GM18951 (cell line): Measurements from ENCODE around the gene FCHO1.

Experiments used
- POLR2A ChIP-seq: IDR thresholded peaks from 4 replicates; pipeline ENCODE4 v1.6.1; 2011; ENCODE audit warnings: mild to moderate bottlenecking; ENCODE audit not compliant: insufficient read length, insufficient read depth; ENCODE audit errors: extremely low read depth
- in situ Hi-C: fragments of 300-500 bp; cut with MboI; formaldehyde crosslinking; loops from one replicate; pipeline ENCODE4 v1.12.0; 2022; ENCODE audit warnings: low sequenced_read_pairs, mixed read lengths, inconsistent platforms; ENCODE audit not compliant: unreplicated experiment

Gene FCHO1

GRCh38 chr19:17821190-17821589, 69.9 kb downstream of the FCHO1 start, which contains the start of gene INSL3:
INSL3 (minus strand) TSS chr19:17821519; CDS start chr19:17821506, 13 bp downstream.
- no peak for TF ChIP-seq POLR2A
- in situ Hi-C loops, result no loop called here

- TF ChIP-seq POLR2A, result no peak
- in situ Hi-C loops, result no loop called here
These were observed 73.1 kb downstream of the FCHO1 start for GRCh38 chr19:17824339-17824738.

- no peak for TF ChIP-seq POLR2A
- in situ Hi-C loops, result no loop called here
These were observed 75.3 kb downstream of the FCHO1 start for GRCh38 chr19:17826508-17827056.

DNA sequence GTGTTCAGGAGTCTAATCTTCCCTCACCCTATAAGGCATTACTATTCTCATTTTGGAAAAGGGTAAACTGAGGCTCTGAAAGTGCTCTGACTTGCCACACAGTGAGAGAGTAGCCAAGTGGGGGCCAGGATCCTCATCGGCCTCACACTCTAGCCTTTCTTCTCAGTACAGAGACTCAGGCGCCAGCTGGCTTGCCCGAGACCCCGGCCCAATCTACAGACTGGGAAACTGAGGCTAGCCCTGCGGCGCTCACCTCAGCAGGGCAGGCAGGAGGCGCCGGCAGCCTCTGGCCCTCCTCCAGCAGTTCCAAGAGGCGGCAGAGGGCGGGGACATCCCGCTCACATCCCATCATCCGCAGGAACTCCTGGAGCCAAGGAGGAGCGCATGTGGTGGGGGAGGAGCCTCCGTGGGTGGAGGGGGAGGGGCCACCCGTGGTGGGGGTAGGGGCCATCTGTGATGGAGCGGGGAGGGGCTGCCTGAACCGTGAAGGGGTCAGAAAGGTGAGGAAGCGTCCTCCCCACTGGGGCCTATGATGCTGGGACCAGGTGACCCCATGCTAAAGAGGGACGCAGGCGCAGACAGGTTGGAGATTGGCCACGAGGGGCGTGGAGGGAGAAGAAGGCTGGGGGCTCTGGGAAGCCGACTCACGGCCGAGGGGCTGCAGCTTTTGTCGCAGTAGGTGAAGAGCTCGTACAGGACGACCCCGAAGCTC, 78.7 kb downstream of the FCHO1 start:
- in situ Hi-C loops, result no loop called here
- TF ChIP-seq POLR2A, result no peak

- no peak for TF ChIP-seq POLR2A
- in situ Hi-C loops, result no loop called here
These were observed 79.5 kb downstream of the FCHO1 start for GRCh38 chr19:17830567-17831418.

- in situ Hi-C loops, result no loop called here
- no peak for TF ChIP-seq POLR2A
These were observed 80.2 kb downstream of the FCHO1 start for GRCh38 chr19:17831419-17831888.

- no peak for TF ChIP-seq POLR2A
- in situ Hi-C loops, result no loop called here
These were observed 81.3 kb downstream of the FCHO1 start for GRCh38 chr19:17832443-17833208.

GRCh38 chr19:17834350-17835181, 83.3 kb downstream of the FCHO1 start:
- in situ Hi-C loops, result no loop called here
- TF ChIP-seq POLR2A, result no peak

GRCh38 chr19:17835182-17836006, 84.1 kb downstream of the FCHO1 start:
- in situ Hi-C loops, result no loop called here
- no peak for TF ChIP-seq POLR2A

DNA sequence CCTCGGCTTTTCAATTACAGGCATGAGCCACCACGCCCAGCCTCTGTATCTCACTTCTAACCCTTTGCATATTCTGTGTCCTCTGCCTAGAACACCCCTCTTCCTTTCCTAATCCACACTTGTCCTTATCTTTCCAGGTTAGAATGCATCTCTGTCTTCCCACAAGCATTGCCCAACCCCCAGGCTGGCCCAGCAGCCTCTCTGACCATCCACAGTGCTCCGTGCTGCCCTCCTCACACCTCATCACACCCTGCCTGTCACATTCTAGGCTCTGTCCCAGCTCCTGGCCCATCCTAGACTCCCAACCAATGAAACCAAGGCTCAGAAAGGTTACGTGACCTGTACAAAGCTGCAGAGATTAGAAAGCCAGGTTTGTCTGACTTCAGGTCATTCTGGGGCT, 85.3 kb downstream of the FCHO1 start:
- TF ChIP-seq POLR2A, result no peak
- in situ Hi-C loops, result no loop called here

DNA sequence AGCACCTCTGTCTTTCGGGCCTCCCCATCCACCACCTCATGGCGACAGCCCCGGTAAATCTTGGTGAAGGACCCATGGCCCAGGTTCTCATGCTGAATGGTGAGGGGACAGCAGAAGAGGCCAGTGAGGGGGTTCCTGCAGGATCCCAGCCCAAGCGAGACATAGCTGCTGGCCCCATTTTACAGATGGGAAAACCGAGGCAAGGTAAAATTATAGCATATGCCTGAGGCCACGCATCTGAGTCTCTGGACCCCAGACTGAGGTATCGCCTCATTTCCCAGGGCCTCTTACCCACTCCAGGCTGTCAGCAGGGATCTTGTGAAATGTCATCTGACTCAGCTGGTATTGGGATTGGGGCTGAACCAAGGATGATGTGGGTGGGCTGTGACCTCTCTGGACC, 86.7 kb downstream of the FCHO1 start:
- TF ChIP-seq POLR2A, result no peak
- in situ Hi-C loops, result no loop called here
